ENCODE measurements around the gene VAMP4. TPM values are rescaled to one million over a fixed set of nuclear protein-coding genes. Genes with fewer than 3 reads are reported as not detected.

VAMP4 gene
- total RNA-seq, 1 experiment from 2014 or later: 6.3 TPM

DNA sequence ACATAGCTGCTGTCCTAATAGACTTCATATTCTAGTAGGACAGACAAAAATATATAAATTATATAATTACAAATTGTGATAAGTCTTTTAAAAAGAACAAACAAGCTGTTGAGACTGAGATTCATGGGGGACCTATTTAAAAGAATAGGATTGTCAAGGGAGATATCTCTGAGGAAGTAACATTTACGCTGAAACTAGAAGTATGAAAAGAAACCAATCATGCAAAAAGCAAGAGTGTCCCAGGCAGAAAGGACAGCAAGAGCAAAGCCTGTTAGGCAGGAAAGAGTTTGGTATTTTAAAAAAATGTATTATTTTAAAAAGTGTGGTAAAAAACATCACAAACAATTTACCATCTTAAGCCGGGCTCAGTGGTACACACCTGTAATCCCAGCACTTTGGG lies 30.4 kb upstream of the VAMP4 start:
- intact Hi-C loops (cut with micrococcal nuclease): no loop called here
- TF ChIP-seq, protein P1, sequence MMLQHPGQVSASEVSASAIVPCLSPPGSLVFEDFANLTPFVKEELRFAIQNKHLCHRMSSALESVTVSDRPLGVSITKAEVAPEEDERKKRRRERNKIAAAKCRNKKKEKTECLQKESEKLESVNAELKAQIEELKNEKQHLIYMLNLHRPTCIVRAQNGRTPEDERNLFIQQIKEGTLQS (IDR thresholded peaks at IDR 0.05): no peak
- TF ChIP-seq, protein P2, sequence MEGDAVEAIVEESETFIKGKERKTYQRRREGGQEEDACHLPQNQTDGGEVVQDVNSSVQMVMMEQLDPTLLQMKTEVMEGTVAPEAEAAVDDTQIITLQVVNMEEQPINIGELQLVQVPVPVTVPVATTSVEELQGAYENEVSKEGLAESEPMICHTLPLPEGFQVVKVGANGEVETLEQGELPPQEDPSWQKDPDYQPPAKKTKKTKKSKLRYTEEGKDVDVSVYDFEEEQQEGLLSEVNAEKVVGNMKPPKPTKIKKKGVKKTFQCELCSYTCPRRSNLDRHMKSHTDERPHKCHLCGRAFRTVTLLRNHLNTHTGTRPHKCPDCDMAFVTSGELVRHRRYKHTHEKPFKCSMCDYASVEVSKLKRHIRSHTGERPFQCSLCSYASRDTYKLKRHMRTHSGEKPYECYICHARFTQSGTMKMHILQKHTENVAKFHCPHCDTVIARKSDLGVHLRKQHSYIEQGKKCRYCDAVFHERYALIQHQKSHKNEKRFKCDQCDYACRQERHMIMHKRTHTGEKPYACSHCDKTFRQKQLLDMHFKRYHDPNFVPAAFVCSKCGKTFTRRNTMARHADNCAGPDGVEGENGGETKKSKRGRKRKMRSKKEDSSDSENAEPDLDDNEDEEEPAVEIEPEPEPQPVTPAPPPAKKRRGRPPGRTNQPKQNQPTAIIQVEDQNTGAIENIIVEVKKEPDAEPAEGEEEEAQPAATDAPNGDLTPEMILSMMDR (IDR thresholded peaks at IDR 0.05 in 2 of 3, conservative IDR thresholded peaks at IDR 0.05 in 1 of 3; ENCODE audit: borderline replicate concordance in 1 of 3, insufficient read depth in 1 of 3, low read depth in 2 of 3, low read length in 2 of 3): no peak
- TF ChIP-seq CEBPB (IDR thresholded peaks at IDR 0.05; ENCODE audit: low read depth): no peak
- TF ChIP-seq EGR1 (IDR thresholded peaks at IDR 0.05; ENCODE audit: low read depth): no peak
- TF ChIP-seq JUND (IDR thresholded peaks at IDR 0.05): no peak
- no peak for TF ChIP-seq ZFX (IDR thresholded peaks at IDR 0.05)
- H3K79me2 ChIP-seq (ENCODE audit: insufficient read depth, low read length): no peaks in the 10 kb centered on the region
- no peak overlapping the region for H3K9ac ChIP-seq (ENCODE audit: low read length)
- no peaks in the 10 kb centered on the region for H3K36me3 ChIP-seq (ENCODE audit: control insufficient read depth in 1 of 2, insufficient read depth in 2 of 2, low read length in 2 of 2)
- no peak overlapping the region for H3K27ac ChIP-seq (ENCODE audit: low read depth, low read length)
- no peaks in the 10 kb centered on the region for H4K20me1 ChIP-seq (ENCODE audit: insufficient read depth)
- RAD21 ChIA-PET (ENCODE audit: low non-redundant PET in 1 of 2, low total read pairs in 2 of 2, uncharacterized antibody in 2 of 2, unreplicated experiment in 2 of 2): no interaction called here
- H3K4me1 ChIP-seq (ENCODE audit: control insufficient read depth in 1 of 2, insufficient read depth in 2 of 2, low read length in 2 of 2): no peaks in the 10 kb centered on the region
- no TSS peak for BruUV-seq (replicated peaks)
- ATAC-seq: no peak
- DNase-seq (ENCODE audit: low read depth, low spot score): no peak
- H3K9me3 ChIP-seq (ENCODE audit: control insufficient read depth in 1 of 2, insufficient read depth in 1 of 2, low read depth in 1 of 2, low read length in 2 of 2): no peaks in the 10 kb centered on the region
- H3K9me2 ChIP-seq (ENCODE audit: insufficient read depth): no peaks in the 10 kb centered on the region
- H3K4me3 ChIP-seq (replicated peaks in 1 of 2; ENCODE audit: low read depth in 1 of 2, low read length in 2 of 2): no peak overlapping the region
- CTCF ChIA-PET: no interaction called here
- no peak overlapping the region for H3K4me2 ChIP-seq (ENCODE audit: low read length)
- H3K27me3 ChIP-seq (ENCODE audit: insufficient read depth, low read length): no peaks in the 10 kb centered on the region
- POLR2A ChIA-PET: no interaction called here
- H2AFZ ChIP-seq (ENCODE audit: low read depth, low read length, poor library complexity, severe bottlenecking): no peak overlapping the region

DNA sequence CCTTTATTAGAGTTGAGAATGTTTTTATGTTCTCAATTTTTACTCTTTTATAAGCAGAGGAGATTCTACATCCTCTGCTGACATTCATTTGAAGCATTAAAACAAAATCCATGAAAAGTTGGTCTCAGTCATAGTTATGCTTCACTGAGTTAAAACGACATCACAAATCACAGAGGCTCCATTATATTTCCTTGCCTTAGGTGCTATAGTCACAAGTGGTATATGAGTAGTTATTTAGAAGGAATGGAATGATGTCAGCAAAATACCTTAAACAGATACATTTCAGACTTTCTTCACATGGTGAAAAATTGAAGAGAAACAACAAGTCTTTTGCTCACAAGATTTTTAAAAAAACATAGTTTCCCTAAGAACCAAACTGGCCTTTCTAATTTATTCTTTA lies 27.9 kb upstream of the VAMP4 start:
- Histone ChIP-seq H3K79me2 (ENCODE audit: insufficient read depth, low read length) (no peaks in the 10 kb centered on the region), H4K20me1 (ENCODE audit: insufficient read depth) (no peaks in the 10 kb centered on the region), H2AFZ (ENCODE audit: low read depth, low read length, poor library complexity, severe bottlenecking) (no peak overlapping the region), H3K9me2 (ENCODE audit: insufficient read depth) (no peaks in the 10 kb centered on the region), H3K27me3 (ENCODE audit: insufficient read depth, low read length) (no peaks in the 10 kb centered on the region), H3K4me1 (ENCODE audit: control insufficient read depth in 1 of 2, insufficient read depth in 2 of 2, low read length in 2 of 2) (no peaks in the 10 kb centered on the region), H3K4me3 (replicated peaks in 1 of 2; ENCODE audit: low read depth in 1 of 2, low read length in 2 of 2) (no peak overlapping the region), H3K36me3 (ENCODE audit: control insufficient read depth in 1 of 2, insufficient read depth in 2 of 2, low read length in 2 of 2) (no peaks in the 10 kb centered on the region), H3K4me2 (ENCODE audit: low read length) (no peak overlapping the region), H3K9ac (ENCODE audit: low read length) (no peak overlapping the region), H3K9me3 (ENCODE audit: control insufficient read depth in 1 of 2, insufficient read depth in 1 of 2, low read depth in 1 of 2, low read length in 2 of 2) (no peaks in the 10 kb centered on the region), H3K27ac (ENCODE audit: low read depth, low read length) (no peak overlapping the region)
- BruUV-seq (replicated peaks): no TSS peak
- ChIA-PET POLR2A (no interaction called here), CTCF (no interaction called here), RAD21 (ENCODE audit: low non-redundant PET in 1 of 2, low total read pairs in 2 of 2, uncharacterized antibody in 2 of 2, unreplicated experiment in 2 of 2) (no interaction called here)
- intact Hi-C loops (cut with micrococcal nuclease): no loop called here
- DNase-seq (ENCODE audit: low read depth, low spot score) (no peak), ATAC-seq (no peak)
- TF ChIP-seq RAD21 (IDR thresholded peaks at IDR 0.05; ENCODE audit: low read depth) (no peak), TCF7L2 (IDR thresholded peaks at IDR 0.05; ENCODE audit: borderline replicate concordance, extremely low read depth, insufficient read depth, insufficient read length) (no peak), YY1 (IDR thresholded peaks at IDR 0.05; ENCODE audit: extremely low read depth, insufficient replicate concordance, low read depth, low read length) (no peak), POLR2A (IDR thresholded peaks at IDR 0.05; ENCODE audit: borderline replicate concordance, extremely low read depth, insufficient read depth, insufficient read length) (no peak), ZFX (IDR thresholded peaks at IDR 0.05) (no peak), EZH2phosphoT487 (IDR thresholded peaks at IDR 0.05; ENCODE audit: borderline replicate concordance) (no peak), SRF (IDR thresholded peaks at IDR 0.05; ENCODE audit: low read depth) (no peak), ZNF274 (IDR thresholded peaks at IDR 0.05; ENCODE audit: low read depth, low read length) (no peak)
- TF ChIP-seq, protein P2 (IDR thresholded peaks at IDR 0.05 in 2 of 3, conservative IDR thresholded peaks at IDR 0.05 in 1 of 3; ENCODE audit: borderline replicate concordance in 1 of 3, insufficient read depth in 1 of 3, low read depth in 2 of 3, low read length in 2 of 3): no peak

All from HCT116 (cell line).